Measurements from ENCODE around the gene ADCY1. TPM values are rescaled to one million over a fixed set of nuclear protein-coding genes. Genes with fewer than 3 reads are reported as not detected.
A peak's percentile ranks its signal among the peaks of the same experiment; 100 is the strongest.

The ADCY1 gene
- total and polyA plus RNA-seq, 4 donors = 0.33 to 20.1 (median 4.1) TPM

- peak; percentile 27 for DNase-seq (ENCODE audit: low spot score)
- Histone ChIP-seq H3K9ac (ENCODE audit: low read depth in 1 of 2, low read length in 2 of 2) (no peak overlapping the region), H3K27me3 (ENCODE audit: control insufficient read depth in 4 of 4, insufficient read depth in 4 of 4, low read length in 3 of 4) (no peaks in the 10 kb centered on the region), H3K9me3 (ENCODE audit: control insufficient read depth in 4 of 4, low read length in 3 of 4) (no peaks in the 10 kb centered on the region), H3K4me3 (ENCODE audit: low read depth in 1 of 3, low read length in 3 of 3) (no peak overlapping the region), H3K36me3 (ENCODE audit: control insufficient read depth in 4 of 4, insufficient read depth in 3 of 4, low read depth in 1 of 4, low read length in 3 of 4) (no peaks in the 10 kb centered on the region), H3K4me1 (ENCODE audit: control insufficient read depth in 4 of 4, insufficient read depth in 4 of 4, low read length in 3 of 4) (no peaks in the 10 kb centered on the region), H3K27ac (ENCODE audit: low read depth in 1 of 2, low read length in 2 of 2) (no peak overlapping the region)
- TF ChIP-seq RAD21 (IDR thresholded peaks at IDR 0.05) = no peak
- no peak for TF ChIP-seq RXRA (IDR thresholded peaks at IDR 0.05)
- no peak for TF ChIP-seq JUND (IDR thresholded peaks at IDR 0.05)
- TF ChIP-seq YY1 (IDR thresholded peaks at IDR 0.05) = no peak
- no peak for TF ChIP-seq TAF1 (conservative IDR thresholded peaks at IDR 0.05)
- no peak for TF ChIP-seq HNF4G (IDR thresholded peaks at IDR 0.05)
- no peak for TF ChIP-seq ATF3 (IDR thresholded peaks at IDR 0.05)
- TF ChIP-seq, protein P1, sequence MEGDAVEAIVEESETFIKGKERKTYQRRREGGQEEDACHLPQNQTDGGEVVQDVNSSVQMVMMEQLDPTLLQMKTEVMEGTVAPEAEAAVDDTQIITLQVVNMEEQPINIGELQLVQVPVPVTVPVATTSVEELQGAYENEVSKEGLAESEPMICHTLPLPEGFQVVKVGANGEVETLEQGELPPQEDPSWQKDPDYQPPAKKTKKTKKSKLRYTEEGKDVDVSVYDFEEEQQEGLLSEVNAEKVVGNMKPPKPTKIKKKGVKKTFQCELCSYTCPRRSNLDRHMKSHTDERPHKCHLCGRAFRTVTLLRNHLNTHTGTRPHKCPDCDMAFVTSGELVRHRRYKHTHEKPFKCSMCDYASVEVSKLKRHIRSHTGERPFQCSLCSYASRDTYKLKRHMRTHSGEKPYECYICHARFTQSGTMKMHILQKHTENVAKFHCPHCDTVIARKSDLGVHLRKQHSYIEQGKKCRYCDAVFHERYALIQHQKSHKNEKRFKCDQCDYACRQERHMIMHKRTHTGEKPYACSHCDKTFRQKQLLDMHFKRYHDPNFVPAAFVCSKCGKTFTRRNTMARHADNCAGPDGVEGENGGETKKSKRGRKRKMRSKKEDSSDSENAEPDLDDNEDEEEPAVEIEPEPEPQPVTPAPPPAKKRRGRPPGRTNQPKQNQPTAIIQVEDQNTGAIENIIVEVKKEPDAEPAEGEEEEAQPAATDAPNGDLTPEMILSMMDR (IDR thresholded peaks at IDR 0.05; ENCODE audit: low read depth, low read length, missing input control) = no peak
- TF ChIP-seq, protein P2, sequence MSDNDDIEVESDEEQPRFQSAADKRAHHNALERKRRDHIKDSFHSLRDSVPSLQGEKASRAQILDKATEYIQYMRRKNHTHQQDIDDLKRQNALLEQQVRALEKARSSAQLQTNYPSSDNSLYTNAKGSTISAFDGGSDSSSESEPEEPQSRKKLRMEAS (IDR thresholded peaks at IDR 0.05) = no peak
- TF ChIP-seq GABPA (IDR thresholded peaks at IDR 0.05 in 1 of 2, conservative IDR thresholded peaks at IDR 0.05 in 1 of 2) = no peak
- TF ChIP-seq, protein P3, sequence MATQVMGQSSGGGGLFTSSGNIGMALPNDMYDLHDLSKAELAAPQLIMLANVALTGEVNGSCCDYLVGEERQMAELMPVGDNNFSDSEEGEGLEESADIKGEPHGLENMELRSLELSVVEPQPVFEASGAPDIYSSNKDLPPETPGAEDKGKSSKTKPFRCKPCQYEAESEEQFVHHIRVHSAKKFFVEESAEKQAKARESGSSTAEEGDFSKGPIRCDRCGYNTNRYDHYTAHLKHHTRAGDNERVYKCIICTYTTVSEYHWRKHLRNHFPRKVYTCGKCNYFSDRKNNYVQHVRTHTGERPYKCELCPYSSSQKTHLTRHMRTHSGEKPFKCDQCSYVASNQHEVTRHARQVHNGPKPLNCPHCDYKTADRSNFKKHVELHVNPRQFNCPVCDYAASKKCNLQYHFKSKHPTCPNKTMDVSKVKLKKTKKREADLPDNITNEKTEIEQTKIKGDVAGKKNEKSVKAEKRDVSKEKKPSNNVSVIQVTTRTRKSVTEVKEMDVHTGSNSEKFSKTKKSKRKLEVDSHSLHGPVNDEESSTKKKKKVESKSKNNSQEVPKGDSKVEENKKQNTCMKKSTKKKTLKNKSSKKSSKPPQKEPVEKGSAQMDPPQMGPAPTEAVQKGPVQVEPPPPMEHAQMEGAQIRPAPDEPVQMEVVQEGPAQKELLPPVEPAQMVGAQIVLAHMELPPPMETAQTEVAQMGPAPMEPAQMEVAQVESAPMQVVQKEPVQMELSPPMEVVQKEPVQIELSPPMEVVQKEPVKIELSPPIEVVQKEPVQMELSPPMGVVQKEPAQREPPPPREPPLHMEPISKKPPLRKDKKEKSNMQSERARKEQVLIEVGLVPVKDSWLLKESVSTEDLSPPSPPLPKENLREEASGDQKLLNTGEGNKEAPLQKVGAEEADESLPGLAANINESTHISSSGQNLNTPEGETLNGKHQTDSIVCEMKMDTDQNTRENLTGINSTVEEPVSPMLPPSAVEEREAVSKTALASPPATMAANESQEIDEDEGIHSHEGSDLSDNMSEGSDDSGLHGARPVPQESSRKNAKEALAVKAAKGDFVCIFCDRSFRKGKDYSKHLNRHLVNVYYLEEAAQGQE (IDR thresholded peaks at IDR 0.05) = no peak
- no peak for TF ChIP-seq ZBTB33 (IDR thresholded peaks at IDR 0.05)
- 89% methylated on average over 9 of the region's 9 CpGs for WGBS
Observed at GRCh38 chr7:45626441-45627430, 52.6 kb downstream of the ADCY1 start.

All from liver (tissue), 9 donors.